GM18517 (cell line): Measurements from ENCODE around the gene OR56A1.

Source experiments
- ATAC-seq: cut with Tn5 transposase; IDR thresholded peaks from one replicate; pipeline ENCODE4 v1.9.1; 2021; ENCODE audit warnings: mild to moderate bottlenecking, moderate library complexity; ENCODE audit not compliant: unreplicated experiment

The OR56A1 gene

GRCh38 chr11:5992150-5992549 is 38.4 kb downstream of the OR56A1 start:
- ATAC-seq: no peak

- no peak for ATAC-seq
Measured at GRCh38 chr11:5989203-5989602, 41.4 kb downstream of the OR56A1 start.

- no peak for ATAC-seq
Measured at GRCh38 chr11:5986885-5987284, 43.7 kb downstream of the OR56A1 start, which contains the start of gene OR52L1. OR52L1 (minus strand) TSS chr11:5986985; CDS start chr11:5986930, 55 bp downstream.

GRCh38 chr11:5983443-5983842 is 47.1 kb downstream of the OR56A1 start:
- ATAC-seq: no peak

GRCh38 chr11:5973530-5973929 is 57.0 kb downstream of the OR56A1 start:
- no peak for ATAC-seq
